ENCODE data around the gene SNAI3. TPM values are rescaled to one million over a fixed set of nuclear protein-coding genes. Genes with fewer than 3 reads are reported as not detected.

Gene SNAI3
- total RNA-seq, 1 donor from 2014 or later, result under 0.01 TPM

DNA sequence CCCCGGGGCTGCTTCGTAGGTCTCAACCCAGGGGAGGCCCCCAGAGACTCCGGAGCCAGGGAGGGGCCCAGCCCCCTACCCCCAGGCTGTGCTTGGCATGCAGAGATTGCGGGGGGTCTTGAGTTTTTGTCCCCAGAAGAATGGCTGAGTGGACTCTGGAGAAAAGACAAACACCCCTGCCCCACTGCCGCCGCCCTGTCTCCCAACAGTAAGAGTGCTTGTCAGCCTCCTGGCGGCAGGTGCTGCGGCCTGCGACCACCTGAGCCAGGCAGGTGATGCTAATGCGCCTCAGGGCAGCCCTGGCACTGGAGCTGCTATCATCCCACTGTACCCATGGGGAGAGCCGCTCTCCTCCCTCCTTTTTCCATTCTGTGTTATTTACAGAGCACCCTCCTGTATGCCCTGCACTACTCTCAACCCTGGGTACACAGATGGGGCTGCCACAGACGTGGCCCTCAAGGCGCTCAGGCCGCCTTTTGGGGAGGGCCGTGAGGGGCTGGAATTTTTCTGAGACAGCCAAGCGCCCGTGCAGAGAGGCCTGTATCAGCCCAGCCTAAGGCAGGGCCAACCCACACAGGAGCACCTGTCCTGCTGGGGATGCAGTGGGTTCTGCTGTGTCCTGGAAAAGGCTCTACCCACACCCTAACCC is 50.5 kb downstream of the SNAI3 start:
- no peak for DNase-seq (ENCODE audit: low read depth in 2 of 2)

DNA sequence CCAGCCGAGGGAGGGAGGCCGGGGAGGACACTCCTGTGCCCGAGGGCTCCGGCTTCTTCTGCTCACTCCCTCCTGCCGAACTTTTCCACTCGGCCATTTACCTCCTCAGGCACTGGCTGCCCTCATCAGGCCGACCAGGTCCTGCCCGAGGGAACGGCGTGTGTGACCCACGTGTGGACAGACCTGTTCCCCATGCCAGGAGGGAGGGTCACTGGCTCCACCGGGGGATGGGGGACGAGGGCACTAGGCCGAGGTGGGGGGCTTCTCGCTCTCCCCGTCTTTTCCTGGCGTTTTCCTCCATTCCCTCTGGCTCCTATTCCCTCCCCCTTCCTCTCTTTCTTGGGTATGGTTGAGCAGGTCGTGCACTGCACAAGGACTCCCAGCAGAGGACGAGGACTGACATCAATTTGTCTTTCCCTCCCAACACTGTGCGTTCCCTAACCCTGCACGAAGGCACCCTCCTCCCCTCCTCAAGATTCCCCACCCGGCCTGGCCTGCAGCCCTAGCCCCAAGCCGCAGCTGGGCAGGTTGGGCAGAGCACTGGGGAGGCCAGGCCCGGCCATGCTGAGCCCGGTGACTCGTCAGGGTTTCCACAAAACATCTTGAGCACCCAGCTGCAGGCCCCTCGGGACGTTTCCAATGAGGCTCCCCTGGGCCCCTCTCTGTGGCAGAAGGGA is 51.2 kb downstream of the SNAI3 start:
- no peak for DNase-seq (ENCODE audit: low read depth in 2 of 2)

DNA sequence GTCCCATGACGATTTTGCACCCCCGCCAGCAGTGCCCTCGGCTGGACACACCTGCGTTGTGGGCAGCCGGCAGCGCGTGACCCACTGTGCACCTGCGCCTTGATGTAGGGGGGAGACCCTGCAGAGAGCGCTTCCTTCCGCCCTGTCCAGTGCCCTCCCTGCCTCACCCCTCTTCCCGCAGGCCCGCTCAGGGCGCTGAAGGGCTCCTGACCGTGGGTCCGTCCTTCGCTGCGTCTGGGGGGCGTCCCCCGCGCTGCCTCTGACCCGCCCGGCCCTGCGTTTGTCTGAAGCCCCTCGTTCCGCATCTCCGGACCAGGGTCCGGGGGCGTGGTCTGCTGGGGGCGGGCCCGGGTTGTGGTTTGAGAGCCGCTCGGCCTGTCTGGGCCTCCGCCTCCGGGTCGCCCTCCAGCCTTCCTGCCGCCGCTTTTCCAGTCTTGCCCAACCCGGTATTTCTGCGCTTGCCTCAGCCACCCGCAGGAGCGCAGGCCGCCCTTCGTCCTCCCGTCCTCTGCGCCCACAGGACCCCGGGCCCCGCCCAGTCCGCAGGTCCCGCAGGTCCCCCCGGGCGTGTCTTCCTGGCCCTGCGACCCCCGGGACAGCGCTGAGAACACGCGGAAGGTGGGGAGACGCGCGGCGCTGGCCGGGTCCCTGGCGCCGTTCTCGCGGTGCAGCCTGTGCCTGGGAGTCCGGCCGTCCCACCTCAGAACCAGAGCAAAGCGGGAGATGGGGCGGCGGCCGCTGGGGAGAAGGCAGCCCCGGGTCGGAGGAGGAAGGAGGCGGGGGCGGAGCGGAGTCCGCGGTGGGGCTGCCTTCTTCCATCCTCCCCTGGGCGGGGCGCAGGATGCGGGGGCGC is 51.9 kb downstream of the SNAI3 start:
- DNase-seq (ENCODE audit: low read depth in 2 of 2), result peak; percentile 35 to 41

DNA sequence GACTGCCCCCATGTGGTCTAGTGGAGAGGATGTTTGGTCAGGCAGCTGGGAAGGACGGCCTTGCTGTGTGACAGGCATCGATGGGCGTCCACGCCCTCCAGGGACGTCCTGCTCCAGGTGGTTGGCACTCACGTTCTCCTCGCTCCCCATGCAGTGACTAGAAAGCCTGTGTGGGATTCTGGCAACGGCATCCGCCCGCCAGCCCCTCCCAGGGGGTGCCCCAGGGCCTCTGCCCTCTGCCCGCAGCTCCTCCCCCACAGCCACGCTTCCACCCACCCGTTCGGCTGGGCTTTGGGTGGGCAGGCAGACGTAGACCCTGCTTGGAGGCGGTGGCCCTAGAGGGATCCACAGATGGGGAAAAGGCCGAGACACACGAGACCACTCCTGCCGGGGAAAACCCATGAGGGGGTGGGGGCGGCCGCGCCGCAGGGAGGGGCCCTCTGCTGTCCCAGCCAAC is 52.6 kb downstream of the SNAI3 start:
- peak; percentile 38 to 79 for DNase-seq (ENCODE audit: low read depth in 2 of 2)

DNA sequence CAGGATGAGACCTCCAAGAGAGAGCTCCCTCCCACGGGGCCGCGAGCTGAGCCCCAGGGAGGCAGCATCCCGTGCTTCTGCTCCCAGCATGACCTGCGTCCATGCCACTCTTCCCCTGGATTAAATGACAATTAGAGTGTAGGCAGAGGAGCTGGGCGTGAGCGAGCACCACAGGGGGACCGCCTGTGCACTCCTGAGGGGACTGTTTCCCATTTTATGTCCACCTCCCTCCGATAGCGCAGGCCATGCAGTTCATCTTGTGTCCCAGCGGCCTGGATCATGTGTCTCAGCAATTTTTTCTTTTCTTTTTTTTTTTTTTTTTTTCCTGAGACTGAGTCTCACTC is 53.7 kb downstream of the SNAI3 start:
- DNase-seq (ENCODE audit: low read depth in 2 of 2), result no peak

DNA sequence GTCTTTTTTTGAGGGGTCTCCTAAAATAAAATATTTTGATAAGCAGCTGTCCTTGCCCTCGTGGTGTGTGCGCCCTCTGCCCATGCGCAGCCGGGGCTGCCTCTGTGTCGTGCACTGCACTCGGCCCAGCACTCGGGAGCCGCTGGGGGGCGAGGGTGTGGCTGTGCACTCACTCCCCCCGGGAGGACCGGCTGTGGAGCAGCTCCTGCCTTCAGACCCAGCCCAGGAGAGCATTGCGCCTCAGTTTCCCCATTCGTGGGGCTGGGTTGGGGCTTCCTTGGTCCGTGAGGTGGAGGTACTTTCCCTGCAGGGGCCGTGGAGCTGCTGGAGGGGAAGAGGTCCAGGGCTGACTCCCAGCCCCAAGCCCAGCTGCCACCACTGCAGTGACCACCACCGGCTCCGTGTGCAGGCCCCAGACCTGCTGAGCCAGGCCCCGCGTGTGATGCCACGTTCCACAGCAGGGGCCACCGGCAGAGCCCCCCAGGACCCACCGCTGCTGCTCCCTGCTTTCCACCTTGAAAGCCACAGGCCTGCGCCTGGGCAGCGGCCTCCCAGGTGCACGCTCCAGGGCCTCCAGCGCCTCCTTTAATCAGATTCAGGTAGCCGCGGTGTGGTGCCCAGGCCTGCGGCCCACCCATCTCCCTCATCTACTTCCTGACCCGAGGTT is 54.3 kb downstream of the SNAI3 start:
- DNase-seq (ENCODE audit: low read depth in 2 of 2), result no peak

DNA sequence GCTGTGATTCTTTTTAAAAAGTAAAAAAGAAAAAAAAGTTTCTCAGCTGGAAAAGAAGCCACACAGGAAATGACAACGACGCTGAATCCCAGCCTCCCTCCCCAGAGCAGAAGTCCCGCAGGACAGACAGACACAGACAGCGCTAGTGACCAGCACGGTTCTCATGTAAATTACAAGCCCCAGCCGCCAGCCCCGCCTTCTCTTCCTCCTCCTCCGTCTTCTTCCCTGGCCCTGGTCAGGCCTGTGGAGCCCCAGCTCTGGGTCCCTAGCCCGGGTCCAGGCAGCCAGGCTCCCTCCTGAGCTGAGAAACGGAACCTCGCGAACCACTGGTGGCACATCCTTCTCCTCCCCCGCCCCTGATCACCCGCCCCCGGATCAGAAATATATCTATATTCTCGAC is 54.9 kb downstream of the SNAI3 start:
- no peak for DNase-seq (ENCODE audit: low read depth in 2 of 2)

DNA sequence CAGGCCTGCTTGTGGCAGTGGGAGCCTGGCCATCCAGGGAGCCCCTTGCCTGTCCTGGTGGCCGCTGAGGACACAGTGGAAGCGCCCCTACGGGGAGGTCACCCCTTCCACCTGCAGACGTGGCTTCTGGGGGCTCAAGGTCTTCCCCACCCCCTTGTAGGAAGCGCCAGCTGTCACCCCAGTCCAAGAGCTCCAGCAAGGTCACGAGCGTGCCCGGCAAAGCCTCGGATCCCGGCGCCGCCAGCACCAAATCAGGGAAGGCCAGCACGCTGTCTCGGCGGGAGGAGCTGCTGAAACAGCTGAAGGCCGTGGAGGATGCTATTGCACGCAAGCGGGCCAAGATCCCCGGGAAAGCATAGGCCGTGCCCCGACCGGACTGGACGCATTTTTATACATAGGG is 55.4 kb downstream of the SNAI3 start:
- no peak for DNase-seq (ENCODE audit: low read depth in 2 of 2)

DNA sequence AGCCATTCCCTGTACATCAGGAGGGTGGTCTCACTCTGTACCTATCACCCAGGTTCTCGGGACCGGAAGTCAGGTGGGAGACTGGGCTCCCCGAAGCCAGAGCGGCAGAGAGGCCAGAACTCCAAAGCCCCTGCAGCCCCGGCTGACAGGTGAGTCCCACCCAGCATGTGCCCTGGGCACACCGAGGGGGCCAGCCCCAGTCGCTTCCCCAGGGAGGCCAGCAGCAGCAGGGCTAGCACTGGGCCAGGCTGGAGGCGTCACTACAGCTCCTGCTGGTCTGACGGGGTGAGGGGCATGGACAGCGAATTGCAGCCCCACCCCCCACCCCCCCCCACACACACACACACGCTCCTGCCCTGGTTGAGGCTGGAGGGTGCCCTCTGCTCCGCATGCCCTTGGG is 55.9 kb downstream of the SNAI3 start:
- no peak for DNase-seq (ENCODE audit: low read depth in 2 of 2)

DNA sequence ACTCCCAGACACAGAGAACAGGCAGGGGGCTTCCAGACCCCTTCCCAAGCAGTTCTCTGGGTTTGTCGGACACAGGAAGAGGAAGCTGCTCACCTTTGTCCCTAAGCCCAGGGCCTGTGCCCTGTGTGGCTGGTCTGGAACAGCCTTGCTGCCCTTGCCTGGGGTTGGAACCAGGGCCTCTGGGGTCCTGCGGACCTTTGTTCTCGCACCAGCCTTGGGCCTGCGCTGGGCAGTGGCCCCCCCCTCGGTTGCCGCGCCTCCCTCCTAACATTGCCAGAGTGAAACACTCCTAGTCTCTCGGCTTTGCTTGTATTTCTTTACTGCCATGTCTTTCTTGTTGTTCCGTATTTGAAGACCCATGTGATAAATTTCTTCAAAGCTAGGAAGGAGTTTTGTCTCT is 56.5 kb downstream of the SNAI3 start:
- no peak for DNase-seq (ENCODE audit: low read depth in 2 of 2)

DNA sequence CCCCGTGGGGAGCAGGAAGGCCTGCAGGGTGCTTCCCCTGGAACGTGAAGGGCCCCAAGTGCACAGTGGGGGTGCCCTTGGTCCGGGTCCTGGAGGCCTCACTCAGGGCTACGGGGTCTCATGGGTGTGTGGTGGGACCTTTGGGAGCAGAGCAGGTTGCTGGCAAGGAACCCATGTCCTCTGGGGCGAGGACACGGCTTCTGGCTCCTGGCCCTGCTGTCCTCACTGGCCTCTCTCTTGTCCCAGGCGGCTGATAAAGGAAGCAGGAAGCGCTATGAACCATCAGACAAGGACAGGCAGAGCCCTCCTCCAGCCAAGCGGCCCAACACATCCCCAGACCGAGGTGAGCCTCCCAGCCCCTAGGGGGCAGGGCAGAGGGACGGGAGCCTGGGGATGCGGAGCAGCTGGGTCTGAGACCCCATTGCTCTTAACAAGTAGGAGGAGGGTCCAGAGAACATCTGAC is 57.8 kb downstream of the SNAI3 start:
- DNase-seq (ENCODE audit: low read depth in 2 of 2), result peak; percentile 19 to 84

Other genes with a start within 250 kb of the SNAI3 start
- gene ZFPM1, start 233.2 kb downstream of the SNAI3 start, total RNA-seq, result 0.60 and 0.65 TPM in 2 replicates
- gene ZC3H18, start 116.1 kb downstream of the SNAI3 start, total RNA-seq, result 6.1 and 8.7 TPM in 2 replicates
- not detected in 2 replicates for gene IL17C, start 47.9 kb downstream of the SNAI3 start, total RNA-seq
- gene CYBA, start 35.5 kb downstream of the SNAI3 start, total RNA-seq, result 287 and 458 TPM in 2 replicates
- 40.8 and 42.3 TPM in 2 replicates for gene MVD, start 23.4 kb downstream of the SNAI3 start, total RNA-seq
- 8.5 and 12.5 TPM in 2 replicates for gene RNF166, start 19.9 kb upstream of the SNAI3 start, total RNA-seq
- 6.5 and 9.2 TPM in 2 replicates for gene CTU2, start 20.0 kb upstream of the SNAI3 start, total RNA-seq
- 227 and 460 TPM in 2 replicates for gene PIEZO1, start 98.7 kb upstream of the SNAI3 start, total RNA-seq
- 1.8 and 3.7 TPM in 2 replicates for gene CDT1, start 117.3 kb upstream of the SNAI3 start, total RNA-seq
- 92.7 and 112 TPM in 2 replicates for gene APRT, start 125.4 kb upstream of the SNAI3 start, total RNA-seq
- 12.0 and 17.1 TPM in 2 replicates for gene GALNS, start 170.4 kb upstream of the SNAI3 start, total RNA-seq
- gene TRAPPC2L, start 170.6 kb upstream of the SNAI3 start, total RNA-seq, result 35.9 and 49.5 TPM in 2 replicates
- not detected in 2 replicates for gene PABPN1L, start 180.2 kb upstream of the SNAI3 start, total RNA-seq